ENCODE data around the gene POGK.

POGK gene

GRCh38 chr1:166884040-166884642 lies 44.9 kb downstream of the POGK start (continued):
- no peak for TF ChIP-seq ZNF513 (tag by site-specific recombination; IDR thresholded peaks at IDR 0.05)
- no peak for TF ChIP-seq REPIN1 (tag by site-specific recombination; IDR thresholded peaks at IDR 0.05; ENCODE audit: low read depth)
- no peak for TF ChIP-seq ZNF704 (tag by site-specific recombination; IDR thresholded peaks at IDR 0.05)
- no peak for TF ChIP-seq EGR2 (tag by site-specific recombination; IDR thresholded peaks at IDR 0.05; ENCODE audit: low read depth)
- TF ChIP-seq ZNF521 (tag by site-specific recombination; IDR thresholded peaks at IDR 0.05): no peak

- Histone ChIP-seq H3K27ac (ENCODE audit: extremely low read depth, low read depth, low read length) (no peak overlapping the region), H3K4me1 (ENCODE audit: control insufficient read depth, insufficient read depth, low read length) (no peaks in the 10 kb centered on the region), H3K4me3 (ENCODE audit: low read depth, low read length) (no peak overlapping the region), H3K9me3 (ENCODE audit: control insufficient read depth, insufficient read depth, low read depth, low read length) (no peaks in the 10 kb centered on the region), H3K36me3 (ENCODE audit: control insufficient read depth in 2 of 2, insufficient read depth in 1 of 2, low read length in 2 of 2) (no peaks in the 10 kb centered on the region)
- POLR2A ChIA-PET: no interaction called here
- no peak for TF ChIP-seq ZNF776 (tag by site-specific recombination; IDR thresholded peaks at IDR 0.05; ENCODE audit: borderline replicate concordance)
- TF ChIP-seq KLF7 (tag by site-specific recombination; IDR thresholded peaks at IDR 0.05; ENCODE audit: borderline replicate concordance): no peak
- TF ChIP-seq GFI1B (tag by site-specific recombination; IDR thresholded peaks at IDR 0.05): no peak
- TF ChIP-seq ZNF610 (tag by site-specific recombination; IDR thresholded peaks at IDR 0.05; ENCODE audit: borderline replicate concordance): no peak
- TF ChIP-seq ZNF600 (tag by site-specific recombination; IDR thresholded peaks at IDR 0.05): no peak
- no peak for TF ChIP-seq ZNF830 (tag by site-specific recombination; IDR thresholded peaks at IDR 0.05; ENCODE audit: low read depth)
- TF ChIP-seq BCL6B (tag by site-specific recombination; IDR thresholded peaks at IDR 0.05): no peak
- no peak for TF ChIP-seq ZNF561 (tag by site-specific recombination; IDR thresholded peaks at IDR 0.05; ENCODE audit: borderline replicate concordance)
- CTCF ChIA-PET: interaction anchor here (0.8 to 1.0 kb wide), 2 partner anchors 172 to 174 kb away, joined by 3 to 4 read pairs; no protein-coding TSS in a partner anchor
Measured at GRCh38 chr1:166884971-166885370, 45.7 kb downstream of the POGK start.

- CTCF ChIA-PET: interaction anchor here (1.0 kb wide), 1 partner anchor 22 kb away, joined by 5 read pairs; no protein-coding TSS in a partner anchor
- Histone ChIP-seq H3K9me3 (ENCODE audit: control insufficient read depth, insufficient read depth, low read depth, low read length) (no peaks in the 10 kb centered on the region), H3K4me1 (ENCODE audit: control insufficient read depth, insufficient read depth, low read length) (no peaks in the 10 kb centered on the region), H3K27ac (ENCODE audit: extremely low read depth, low read depth, low read length) (no peak overlapping the region), H3K36me3 (ENCODE audit: control insufficient read depth in 2 of 2, insufficient read depth in 1 of 2, low read length in 2 of 2) (no peaks in the 10 kb centered on the region), H3K4me3 (ENCODE audit: low read depth, low read length) (no peak overlapping the region)
- POLR2A ChIA-PET: no interaction called here
- TF ChIP-seq TRIM28 (IDR thresholded peaks at IDR 0.05; ENCODE audit: borderline replicate concordance, low read length): no peak
- TF ChIP-seq ZBTB10 (tag by site-specific recombination; IDR thresholded peaks at IDR 0.05): no peak
- TF ChIP-seq GFI1B (tag by site-specific recombination; IDR thresholded peaks at IDR 0.05): no peak
- TF ChIP-seq ZNF510 (tag by site-specific recombination; IDR thresholded peaks at IDR 0.05; ENCODE audit: insufficient replicate concordance): no peak
- no peak for TF ChIP-seq ZNF433 (tag by site-specific recombination; IDR thresholded peaks at IDR 0.05; ENCODE audit: low read depth)
- TF ChIP-seq ZBTB1 (tag by site-specific recombination; IDR thresholded peaks at IDR 0.05): no peak
- no peak for TF ChIP-seq GLIS1 (tag by site-specific recombination; IDR thresholded peaks at IDR 0.05)
Measured at GRCh38 chr1:166888373-166889111, 49.3 kb downstream of the POGK start.

Measured in HEK293 (cell line).